ENCODE data around the gene HS2ST1. TPM values are rescaled to one million over a fixed set of nuclear protein-coding genes. Genes with fewer than 3 reads are reported as not detected.
A peak's percentile ranks its signal among the peaks of the same experiment; 100 is the strongest.
"Not testable (repeated sequence)": the region's sequence is repeated elsewhere in the genome, so short reads cannot be mapped to it uniquely, and the experiment has no call there.

Gene HS2ST1
- 12.4 and 24.0 TPM in 2 replicates for total RNA-seq (2014; rRNA removed; shearing (Covaris generic))
- 16.5 and 18.3 TPM in 2 replicates for polyA plus RNA-seq (2015; cell fraction: cytosol; rRNA removed)
- polyA plus RNA-seq (2015; cell fraction: nucleus; rRNA removed) = 12.7 and 15.2 TPM in 2 replicates

DNA sequence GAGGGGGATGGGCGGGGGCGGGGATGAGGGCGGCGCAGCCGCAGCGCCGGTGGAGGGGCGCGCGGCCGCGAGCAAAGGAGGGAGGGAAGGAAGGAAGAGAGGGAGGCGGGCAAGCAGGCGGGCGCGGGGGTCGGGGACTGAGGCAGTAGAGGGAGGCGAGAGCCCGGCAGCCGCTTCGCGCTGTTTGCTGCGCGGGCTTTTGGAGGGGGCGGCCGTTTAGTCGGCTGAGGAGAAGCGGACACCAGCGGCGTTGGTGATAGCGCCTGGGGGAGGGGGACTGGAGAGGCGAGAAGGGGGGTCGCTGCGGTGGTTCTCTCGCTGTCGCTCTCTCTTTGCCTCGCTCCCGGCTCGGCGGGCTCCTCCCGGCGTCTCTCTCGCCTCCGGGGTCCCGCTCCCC lies at the start of gene HS2ST1:
HS2ST1 (plus strand) TSS at position 35 of the 397 bp plus-strand sequence.
- no peak for DNase-seq (ENCODE audit: low read depth)

DNA sequence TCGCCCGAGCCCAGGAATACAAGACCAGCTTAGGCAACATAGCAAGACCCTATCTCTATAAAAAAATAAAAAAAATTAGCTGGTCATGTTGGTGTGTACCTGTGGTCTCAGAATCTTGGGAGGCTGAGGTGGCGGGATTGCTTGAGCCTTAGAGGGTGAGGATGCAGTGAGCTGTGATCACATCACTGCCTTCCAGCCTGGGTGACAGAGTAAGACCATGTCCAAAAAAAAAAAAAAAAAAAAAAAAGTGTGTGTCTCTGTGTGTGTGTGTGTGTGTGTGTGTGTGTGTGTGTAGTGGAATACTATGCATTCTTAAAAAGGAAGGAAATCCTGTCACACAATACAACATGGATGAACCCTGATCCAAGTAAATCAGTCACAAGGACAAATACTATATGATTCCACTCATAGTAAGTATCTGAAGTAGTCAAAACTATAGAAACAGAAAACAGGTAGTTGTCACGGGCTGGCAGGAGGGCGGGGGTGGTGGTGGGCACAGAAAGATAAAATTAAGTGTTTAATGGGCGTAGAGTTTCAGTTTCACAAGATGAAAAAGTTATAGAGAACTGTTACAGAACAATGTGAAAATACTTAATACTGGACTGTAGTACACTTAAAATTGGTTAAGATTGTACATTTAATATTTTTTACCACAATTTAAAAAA lies 48.3 kb upstream of the HS2ST1 start:
- no peak for DNase-seq (ENCODE audit: low read depth)

DNA sequence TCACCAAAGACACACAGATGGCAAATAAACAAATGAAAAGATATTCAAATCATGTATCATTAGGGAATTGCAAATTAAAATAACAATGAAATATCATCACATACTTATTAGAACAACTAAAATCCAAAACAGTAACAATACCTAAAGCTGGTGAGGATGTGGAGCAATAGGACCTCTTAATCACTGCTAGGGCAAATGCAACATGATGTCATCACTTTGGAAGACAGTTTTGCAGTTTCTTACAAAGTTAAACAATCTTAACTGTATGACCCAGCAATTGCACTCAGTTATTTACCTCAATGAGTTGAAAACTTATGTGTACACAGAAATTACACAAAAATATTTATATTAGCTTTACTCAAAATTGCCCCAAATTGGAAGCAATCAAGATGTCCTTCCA lies 47.8 kb upstream of the HS2ST1 start:
- no peak for DNase-seq (ENCODE audit: low read depth)

DNA sequence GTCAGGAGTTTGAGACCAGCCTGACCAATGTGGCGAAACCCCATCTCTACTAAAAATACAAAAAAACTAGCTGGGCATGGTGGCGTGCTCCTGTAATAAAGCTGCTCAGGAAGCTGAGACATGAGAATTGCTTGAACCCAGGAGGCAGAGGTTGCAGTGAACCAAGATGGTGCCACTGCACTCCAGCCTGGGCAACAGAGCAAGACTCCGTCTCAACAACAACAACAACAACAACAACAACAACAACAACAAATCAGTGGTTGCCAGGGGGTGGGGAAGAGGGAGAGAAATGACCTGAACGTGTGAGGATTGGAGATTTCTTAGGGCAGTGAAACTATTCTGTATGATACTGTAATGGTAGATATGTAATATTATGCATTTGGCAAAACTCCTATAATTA lies 47.2 kb upstream of the HS2ST1 start:
- DNase-seq (ENCODE audit: low read depth) = not testable (repeated sequence)

DNA sequence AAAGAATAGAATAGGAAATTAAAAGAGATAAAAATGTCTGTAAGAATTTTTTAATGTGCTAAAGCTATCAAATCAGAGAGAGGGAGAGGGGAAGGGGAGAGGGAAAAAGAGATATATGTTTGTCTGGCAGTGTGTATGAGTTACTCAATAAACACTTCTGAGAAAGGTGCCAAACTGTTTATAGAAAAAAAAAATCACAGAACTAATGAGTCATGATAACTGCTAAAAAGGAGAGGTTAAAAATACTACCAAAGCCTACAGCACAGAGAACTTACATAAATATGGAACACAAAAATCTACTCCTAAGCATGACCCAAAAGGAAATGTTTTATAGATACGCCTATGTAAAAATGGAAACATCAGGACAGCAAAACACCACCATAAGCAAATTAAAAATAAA lies 46.0 kb upstream of the HS2ST1 start:
- DNase-seq (ENCODE audit: low read depth) = peak; percentile 29

DNA sequence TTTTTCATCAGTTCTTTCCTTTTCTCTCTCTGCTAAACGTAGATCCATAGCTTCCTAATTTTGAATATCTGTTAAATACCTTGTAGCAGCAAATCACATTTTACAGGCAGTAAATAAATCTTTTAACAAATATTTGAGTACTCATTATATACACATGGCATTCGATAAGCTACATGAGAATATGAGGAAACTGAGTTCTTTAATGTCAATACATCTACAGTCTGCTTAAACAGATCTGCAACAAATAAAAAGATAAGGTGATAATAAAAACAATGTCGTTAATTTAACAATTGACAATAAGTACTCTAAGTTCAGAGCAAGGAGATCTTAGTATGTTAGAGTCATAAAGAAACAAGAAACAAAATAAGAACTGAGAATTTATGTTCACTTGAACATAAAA lies 43.4 kb upstream of the HS2ST1 start:
- DNase-seq (ENCODE audit: low read depth) = no peak

DNA sequence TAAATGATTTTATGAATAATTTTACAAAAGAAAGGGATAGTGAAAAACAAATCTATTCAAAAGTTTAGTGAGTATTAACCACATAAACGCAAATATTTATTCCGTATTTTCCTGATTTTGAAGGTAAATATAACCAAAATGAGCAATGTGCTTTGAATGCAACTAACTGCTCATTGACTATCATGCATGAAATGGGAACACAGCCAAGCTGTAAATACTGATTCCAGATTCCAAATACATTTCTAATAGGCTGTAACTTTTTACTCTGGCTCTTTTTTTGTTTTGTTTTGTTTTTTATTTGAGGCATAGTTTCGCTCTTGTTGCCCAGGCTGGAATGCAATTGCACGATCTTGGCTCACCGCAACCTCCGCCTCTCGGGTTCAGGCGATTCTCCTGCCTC lies 42.3 kb upstream of the HS2ST1 start:
- no peak for DNase-seq (ENCODE audit: low read depth)

DNA sequence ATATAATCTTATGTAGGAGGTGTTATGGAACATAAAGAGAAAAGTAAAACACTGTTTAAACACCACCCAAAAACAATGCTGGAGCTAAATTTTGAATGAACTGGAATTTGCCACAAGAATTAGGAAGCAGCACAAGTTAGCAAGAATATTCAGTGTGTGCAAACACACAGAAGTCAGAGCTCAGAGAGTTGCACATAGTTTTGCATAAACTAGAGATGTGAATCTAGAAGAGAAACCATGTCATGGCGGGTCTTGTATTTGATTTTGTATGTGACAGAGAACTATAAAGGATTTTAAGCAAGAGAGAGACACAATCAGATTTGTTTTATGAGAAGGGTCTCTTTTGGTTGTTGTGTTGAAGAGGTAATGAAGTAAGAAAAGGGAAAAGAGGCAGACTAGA lies 38.7 kb upstream of the HS2ST1 start:
- DNase-seq (ENCODE audit: low read depth) = no peak

DNA sequence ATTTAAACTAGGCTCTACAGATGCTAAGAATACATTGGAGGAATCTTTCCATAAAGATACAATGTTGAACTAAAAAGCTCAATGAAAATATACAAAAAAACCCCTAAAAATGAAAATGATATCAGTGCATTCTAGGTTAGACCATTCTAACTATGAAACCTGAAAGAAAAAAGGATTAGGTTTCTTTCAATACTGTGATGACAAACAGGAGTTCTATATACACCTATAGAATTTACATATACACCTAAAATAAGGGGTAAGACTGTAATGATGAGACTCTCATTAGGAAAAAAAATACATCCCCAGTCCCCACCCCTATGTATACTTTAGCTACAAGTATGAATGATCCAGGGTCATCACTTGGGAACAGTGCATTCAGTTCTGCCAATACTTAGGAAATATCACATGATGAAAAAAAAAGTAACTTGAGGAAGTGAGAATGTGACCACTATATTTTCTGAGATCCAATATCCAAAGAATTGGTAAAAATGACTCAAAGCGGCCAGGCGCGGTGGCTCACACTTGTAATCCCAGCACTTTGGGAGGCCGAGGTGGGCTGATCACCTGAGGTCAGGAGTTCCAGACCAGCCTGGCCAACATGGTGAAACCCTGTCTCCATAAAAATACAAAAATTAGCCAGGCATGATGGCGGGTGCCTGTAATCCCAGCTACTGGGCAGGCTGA lies 26.8 kb upstream of the HS2ST1 start:
- DNase-seq (ENCODE audit: low read depth) = no peak

DNA sequence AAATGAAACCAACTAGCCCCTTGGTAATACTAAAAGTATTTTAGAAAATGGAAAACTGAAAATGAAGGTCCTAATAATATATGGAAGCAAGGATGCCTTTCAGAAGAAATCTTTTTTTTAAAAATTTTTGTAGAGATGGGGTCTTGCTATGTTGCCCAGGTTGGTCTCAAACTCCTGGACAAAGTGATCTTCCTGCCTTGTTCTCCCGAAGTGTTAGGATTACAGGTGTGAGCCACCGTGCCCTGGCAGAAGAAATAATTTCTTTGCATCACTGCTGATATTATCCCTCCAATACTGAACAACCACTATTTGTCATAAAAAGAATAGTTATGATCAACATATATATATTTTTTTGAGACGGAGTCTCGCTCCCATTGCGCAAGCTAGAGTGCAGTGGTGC lies 26.1 kb upstream of the HS2ST1 start:
- no peak for DNase-seq (ENCODE audit: low read depth)

DNA sequence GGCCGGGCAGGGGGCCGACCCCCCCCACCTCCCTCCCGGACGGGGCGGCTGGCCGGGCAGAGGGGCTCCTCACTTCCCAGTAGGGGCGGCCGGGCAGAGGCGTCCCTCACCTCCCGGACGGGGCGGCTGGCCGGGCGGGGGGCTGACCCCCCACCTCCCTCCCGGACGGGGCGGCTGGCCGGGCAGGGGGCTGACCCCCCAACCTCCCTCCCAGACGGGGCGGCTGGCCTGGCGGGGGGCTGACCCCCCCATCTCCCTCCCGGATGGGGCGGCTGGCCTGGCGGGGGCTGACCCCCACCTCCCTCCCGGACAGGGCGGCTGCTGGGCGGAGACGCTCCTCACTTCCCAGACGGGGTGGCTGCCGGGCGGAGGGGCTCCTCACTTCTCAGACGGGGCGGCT lies 15.0 kb upstream of the HS2ST1 start:
- DNase-seq (ENCODE audit: low read depth) = not testable (repeated sequence)

DNA sequence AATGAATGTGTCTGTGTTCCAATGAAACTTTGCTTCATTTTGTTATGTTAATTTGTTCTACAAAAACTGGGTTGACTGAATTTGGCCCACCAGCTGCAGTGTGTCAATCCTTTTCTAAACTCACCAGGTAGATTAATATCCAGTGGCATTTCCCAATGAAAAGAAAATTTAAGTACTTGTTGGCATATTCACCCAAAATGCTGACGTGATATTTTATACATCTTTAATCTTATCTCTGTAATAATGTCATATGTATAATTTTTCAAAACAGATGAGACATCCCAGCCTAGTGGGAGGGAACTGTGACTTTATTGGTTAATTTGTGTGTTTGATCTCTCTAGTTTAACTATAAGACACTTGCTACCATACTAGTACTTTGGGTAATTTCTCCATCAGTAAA lies 8.6 kb upstream of the HS2ST1 start:
- no peak for DNase-seq (ENCODE audit: low read depth)

DNA sequence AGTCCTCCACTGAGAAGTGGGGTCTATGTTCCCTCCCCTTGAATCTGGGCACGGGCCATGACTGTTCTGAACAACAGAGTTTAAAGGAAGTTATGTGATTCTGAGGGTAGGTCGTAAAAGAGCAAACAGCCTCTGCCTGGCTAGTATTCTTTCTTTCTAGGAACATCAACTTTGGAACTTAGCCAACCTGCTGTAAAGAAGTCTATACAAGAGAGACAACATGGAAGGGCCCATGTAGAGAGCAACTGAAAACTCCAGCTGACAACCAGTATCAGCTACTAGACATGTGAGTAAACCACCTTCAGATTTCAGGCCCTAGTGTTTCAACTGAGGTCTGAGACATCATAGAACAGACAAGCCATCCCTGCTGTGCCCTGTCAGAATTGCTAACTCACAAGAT lies 8.0 kb upstream of the HS2ST1 start:
- DNase-seq (ENCODE audit: low read depth) = no peak

DNA sequence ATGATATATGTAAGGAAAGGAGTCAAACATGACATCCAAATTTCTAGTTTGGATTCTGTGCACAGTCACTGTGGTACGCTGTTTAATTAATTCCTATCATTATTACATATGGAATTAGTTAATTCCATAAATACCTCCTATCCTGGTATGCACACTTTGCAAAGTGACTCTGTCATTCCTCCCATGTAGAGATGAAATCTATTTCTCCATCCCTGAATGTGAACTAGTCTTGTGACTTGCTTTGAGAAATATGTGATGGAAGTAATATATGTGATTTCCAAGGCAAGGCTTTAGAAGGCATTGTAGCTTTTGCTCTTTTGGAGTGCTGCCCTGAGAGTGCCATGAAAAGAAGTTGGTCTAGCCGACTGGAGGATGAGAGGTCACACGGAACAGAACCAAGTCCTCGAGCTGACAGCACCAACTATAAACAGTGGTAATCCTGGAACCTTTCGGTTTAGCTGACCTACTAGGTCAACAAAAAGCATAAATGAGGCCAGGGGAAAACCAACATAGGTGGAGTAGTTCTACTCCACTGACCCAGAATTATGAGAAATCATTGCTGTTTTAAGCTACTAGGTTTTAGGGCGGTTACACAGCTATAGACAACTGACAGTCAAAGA lies 2.0 kb upstream of the HS2ST1 start:
- DNase-seq (ENCODE audit: low read depth) = no peak

DNA sequence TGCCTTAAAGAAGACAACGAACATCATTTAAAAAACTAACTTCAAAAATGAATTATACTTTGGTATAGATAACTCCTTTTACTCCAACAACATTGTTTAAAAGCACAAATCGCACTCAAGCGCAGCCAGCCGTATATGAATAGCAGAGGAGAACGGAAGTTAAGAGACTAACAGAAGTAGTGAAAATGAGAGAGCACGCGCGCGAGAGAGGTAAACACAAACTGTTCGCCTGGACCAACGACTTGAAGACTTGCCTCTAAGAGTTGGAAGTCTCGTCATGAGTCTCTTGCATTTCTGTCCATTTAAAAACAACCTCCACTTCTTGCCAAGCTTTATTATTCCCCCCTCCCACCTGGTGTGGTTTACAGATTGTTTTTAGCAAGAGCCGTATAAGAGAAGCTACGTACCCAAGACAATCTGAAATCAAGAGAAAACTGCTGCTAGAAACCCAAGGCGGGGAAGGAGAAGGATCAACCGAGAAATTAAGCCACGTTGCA lies 988 bp upstream of the HS2ST1 start:
- peak; percentile 2 for DNase-seq (ENCODE audit: low read depth)

DNA sequence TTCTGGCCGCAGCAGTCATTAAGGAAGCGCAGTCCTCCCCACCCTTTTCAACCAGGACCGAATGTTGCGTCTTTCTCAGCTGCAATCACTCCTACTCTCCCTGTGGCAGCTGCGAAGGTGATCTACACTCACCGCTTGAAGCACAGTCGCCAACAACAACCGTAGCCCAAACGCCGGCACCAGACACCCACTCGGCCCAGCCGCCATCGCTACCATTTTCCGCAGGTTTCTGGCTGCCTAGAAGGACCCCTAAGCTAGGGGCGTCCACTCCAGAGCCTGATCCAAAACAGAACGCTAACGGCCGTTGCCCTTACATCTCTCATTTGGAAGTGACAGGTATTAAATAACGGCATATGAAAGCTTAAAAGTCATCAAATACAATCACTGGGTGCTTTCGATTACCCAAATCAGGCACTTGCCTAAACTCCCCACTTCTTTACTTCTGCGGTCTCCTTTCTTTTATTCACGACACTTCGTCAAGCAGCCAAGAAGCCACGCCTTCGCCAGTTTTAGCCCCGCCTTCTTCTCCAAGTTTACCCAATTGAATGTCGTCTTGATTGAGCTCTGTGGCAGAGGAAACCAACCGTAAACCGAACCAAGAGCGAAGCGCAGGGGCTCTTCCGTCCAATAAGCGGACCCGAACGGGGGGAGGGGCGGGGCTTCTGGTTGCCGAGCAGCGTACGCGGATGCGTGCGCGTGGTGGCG lies 387 bp upstream of the HS2ST1 start, which contains the start of gene SELENOF:
SELENOF (minus strand) TSS at position 231 of the 705 bp plus-strand sequence; CDS start at position 216, 15 bp downstream.
- DNase-seq (ENCODE audit: low read depth) = peak; percentile 100

DNA sequence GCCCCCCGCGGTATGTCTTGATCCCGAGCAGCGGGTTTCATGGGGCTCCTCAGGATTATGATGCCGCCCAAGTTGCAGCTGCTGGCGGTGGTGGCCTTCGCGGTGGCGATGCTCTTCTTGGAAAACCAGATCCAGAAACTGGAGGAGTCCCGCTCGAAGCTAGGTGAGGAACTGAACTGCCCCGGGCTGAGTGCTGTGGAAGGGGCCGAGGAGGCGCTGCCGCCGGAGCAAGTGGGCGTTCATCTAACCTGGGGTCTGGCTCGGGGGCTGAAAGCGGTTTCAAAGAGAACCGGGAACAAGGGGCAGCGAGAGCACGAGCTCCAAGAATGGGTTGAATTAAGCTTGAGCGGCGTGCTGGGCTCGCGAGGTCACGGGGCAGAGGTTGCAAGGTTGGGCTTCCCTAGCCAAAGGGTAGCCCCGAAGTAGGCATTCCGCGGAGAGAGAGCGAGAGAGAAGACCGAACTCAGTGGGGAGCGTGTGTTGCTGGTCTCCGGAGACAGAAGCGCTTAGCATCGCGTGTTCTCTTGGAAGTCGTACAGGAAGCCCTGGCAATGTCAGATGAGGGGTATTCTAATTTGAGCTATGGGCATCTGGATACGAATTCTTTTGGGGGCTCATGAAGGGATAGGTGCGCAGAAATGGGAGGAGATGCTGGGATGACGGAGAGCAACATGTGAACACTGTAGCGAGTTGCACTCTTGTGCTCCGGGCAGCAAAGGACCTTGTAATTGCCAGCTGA lies 732 bp downstream of the HS2ST1 start:
- DNase-seq (ENCODE audit: low read depth) = peak; percentile 60

DNA sequence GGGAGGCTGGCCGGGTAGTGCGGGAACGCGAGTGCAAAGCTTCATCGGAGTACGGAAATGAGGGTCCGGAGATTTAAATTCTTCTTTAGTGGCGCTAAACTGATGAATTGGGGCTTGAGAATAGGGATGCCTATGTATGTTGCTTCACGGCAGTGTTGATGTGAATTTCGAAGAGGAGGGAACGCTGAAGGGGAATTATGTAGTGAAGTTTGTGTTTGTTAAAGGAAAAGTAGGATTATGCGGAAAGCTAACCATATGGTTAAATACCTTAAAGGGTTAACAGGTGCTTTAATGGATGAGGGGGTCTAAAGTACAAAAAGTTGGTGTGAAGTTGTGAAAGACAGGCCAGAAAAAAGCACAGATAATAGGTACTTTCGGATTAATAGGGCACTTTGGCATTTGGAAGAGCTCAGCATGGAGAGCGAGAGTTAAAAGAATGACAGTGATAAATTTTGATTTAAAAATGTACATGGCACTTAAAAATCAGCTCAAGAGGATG lies 1.4 kb downstream of the HS2ST1 start:
- no peak for DNase-seq (ENCODE audit: low read depth)

DNA sequence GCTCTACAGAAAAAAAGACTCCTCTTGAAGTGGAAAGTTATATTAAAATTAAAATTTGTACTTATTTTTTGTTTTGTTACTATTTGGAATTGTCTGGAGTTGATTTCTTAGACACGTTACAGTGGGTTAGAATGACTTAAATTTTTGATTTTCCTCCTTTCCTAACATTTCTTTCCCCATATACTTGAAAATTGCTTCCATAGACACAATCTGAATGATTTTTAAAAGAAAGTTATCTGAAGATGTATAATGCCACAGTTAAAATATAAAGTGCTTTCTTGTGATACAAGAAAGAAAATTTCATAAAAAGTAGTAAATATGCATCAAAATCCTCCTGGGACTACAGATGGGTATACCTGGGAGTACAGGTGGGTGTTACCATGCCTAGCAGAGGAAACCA lies 2.3 kb downstream of the HS2ST1 start:
- DNase-seq (ENCODE audit: low read depth) = no peak

DNA sequence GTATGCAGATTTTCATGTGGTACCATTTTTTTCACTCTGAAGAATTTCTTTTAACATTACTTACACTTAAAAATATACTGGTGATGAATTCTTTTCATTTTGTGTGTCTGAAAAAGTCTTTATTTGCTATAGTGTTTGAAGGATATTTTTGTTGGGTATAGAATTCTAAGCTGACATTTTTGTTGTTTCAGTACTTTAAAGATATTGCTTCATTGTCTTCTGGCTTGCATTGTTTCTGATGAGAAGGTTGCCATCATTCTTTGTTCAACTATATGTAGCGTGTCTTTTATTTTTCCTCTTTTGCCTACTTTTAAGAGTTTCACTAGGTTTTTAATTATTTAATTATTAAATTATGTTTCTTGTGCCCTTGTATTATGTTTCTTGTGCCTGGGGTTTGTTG lies 8.0 kb downstream of the HS2ST1 start:
- DNase-seq (ENCODE audit: low read depth) = no peak
